ENCODE data around the gene TUBGCP3. TPM values are rescaled to one million over a fixed set of nuclear protein-coding genes. Genes with fewer than 3 reads are reported as not detected.

The TUBGCP3 gene
- total RNA-seq, 1 donor from 2014 or later: 31.8 TPM

- H3K9me3 Mint-ChIP-seq (ENCODE audit: low read depth): no peaks in the 10 kb centered on the region
- H3K27me3 Mint-ChIP-seq: no peaks in the 10 kb centered on the region
- DNase-seq (ENCODE audit: low spot score, unreplicated experiment): no peak
- H3K27ac Mint-ChIP-seq: no peak overlapping the region
- peaks cover 12% of the 10 kb centered on the region for H3K36me3 Mint-ChIP-seq (ENCODE audit: insufficient read depth)
- H3K4me3 Mint-ChIP-seq (ENCODE audit: low read depth): no peak overlapping the region
- H3K4me1 Mint-ChIP-seq (ENCODE audit: low read depth): peaks cover 12% of the 10 kb centered on the region
- no peak for TF ChIP-seq CTCF (IDR thresholded peaks at IDR 0.05; ENCODE audit: unreplicated experiment)
Observed at GRCh38 chr13:112510987-112511685, 76.8 kb downstream of the TUBGCP3 start.

GRCh38 chr13:112510002-112510780, 77.8 kb downstream of the TUBGCP3 start:
- peaks cover 9% of the 10 kb centered on the region for H3K36me3 Mint-ChIP-seq (ENCODE audit: insufficient read depth)
- no peaks in the 10 kb centered on the region for H3K9me3 Mint-ChIP-seq (ENCODE audit: low read depth)
- peak; percentile 64 for TF ChIP-seq CTCF (IDR thresholded peaks at IDR 0.05; ENCODE audit: unreplicated experiment)
- H3K27ac Mint-ChIP-seq: peak overlapping the region; percentile 11
- H3K4me3 Mint-ChIP-seq (ENCODE audit: low read depth): no peak overlapping the region
- peaks cover 12% of the 10 kb centered on the region for H3K4me1 Mint-ChIP-seq (ENCODE audit: low read depth)
- no peak for DNase-seq (ENCODE audit: low spot score, unreplicated experiment)
- no peaks in the 10 kb centered on the region for H3K27me3 Mint-ChIP-seq

GRCh38 chr13:112509190-112509589, 78.8 kb downstream of the TUBGCP3 start:
- Mint-ChIP-seq H3K36me3 (ENCODE audit: insufficient read depth) (peaks cover 13% of the 10 kb centered on the region), H3K9me3 (ENCODE audit: low read depth) (no peaks in the 10 kb centered on the region), H3K27ac (peak overlapping the region; percentile 42), H3K4me1 (ENCODE audit: low read depth) (peaks cover 12% of the 10 kb centered on the region), H3K27me3 (no peaks in the 10 kb centered on the region), H3K4me3 (ENCODE audit: low read depth) (no peak overlapping the region)
- TF ChIP-seq CTCF (IDR thresholded peaks at IDR 0.05; ENCODE audit: unreplicated experiment): no peak
- DNase-seq (ENCODE audit: low spot score, unreplicated experiment): no peak

GRCh38 chr13:112506046-112506445, 81.9 kb downstream of the TUBGCP3 start:
- H3K9me3 Mint-ChIP-seq (ENCODE audit: low read depth): no peaks in the 10 kb centered on the region
- no peak overlapping the region for H3K4me3 Mint-ChIP-seq (ENCODE audit: low read depth)
- H3K27me3 Mint-ChIP-seq: no peaks in the 10 kb centered on the region
- peaks cover 18% of the 10 kb centered on the region for H3K36me3 Mint-ChIP-seq (ENCODE audit: insufficient read depth)
- no peak for TF ChIP-seq CTCF (IDR thresholded peaks at IDR 0.05; ENCODE audit: unreplicated experiment)
- DNase-seq (ENCODE audit: low spot score, unreplicated experiment): no peak
- peaks cover 12% of the 10 kb centered on the region for H3K4me1 Mint-ChIP-seq (ENCODE audit: low read depth)
- H3K27ac Mint-ChIP-seq: no peak overlapping the region

GRCh38 chr13:112496166-112496565, 91.8 kb downstream of the TUBGCP3 start:
- Mint-ChIP-seq H3K27me3 (no peaks in the 10 kb centered on the region), H3K9me3 (ENCODE audit: low read depth) (no peaks in the 10 kb centered on the region), H3K27ac (no peak overlapping the region), H3K4me1 (ENCODE audit: low read depth) (no peaks in the 10 kb centered on the region), H3K4me3 (ENCODE audit: low read depth) (no peak overlapping the region), H3K36me3 (ENCODE audit: insufficient read depth) (peaks cover 13% of the 10 kb centered on the region)
- no peak for TF ChIP-seq CTCF (IDR thresholded peaks at IDR 0.05; ENCODE audit: unreplicated experiment)
- no peak for DNase-seq (ENCODE audit: low spot score, unreplicated experiment)

Measured in progenitor cell of endocrine pancreas (in vitro differentiated cells).